GM21367 (cell line): ENCODE results near the gene PLA2G4E.

Experiments used
- ATAC-seq: cut with Tn5 transposase; IDR thresholded peaks from one replicate; pipeline ENCODE4 v1.9.1; 2021; ENCODE audit not compliant: unreplicated experiment

PLA2G4E gene

GRCh38 chr15:41979493-41980266 lies 41.2 kb downstream of the PLA2G4E start:
- no peak for ATAC-seq

GRCh38 chr15:41978534-41978933 lies 42.3 kb downstream of the PLA2G4E start:
- ATAC-seq: no peak

- ATAC-seq: no peak
These were observed 43.0 kb downstream of the PLA2G4E start for GRCh38 chr15:41977757-41978383.

- ATAC-seq: no peak
These were observed 45.2 kb downstream of the PLA2G4E start for GRCh38 chr15:41975669-41976068.

- ATAC-seq: no peak
These were observed 46.8 kb downstream of the PLA2G4E start for GRCh38 chr15:41974041-41974440.

GRCh38 chr15:41972253-41973242 lies 48.3 kb downstream of the PLA2G4E start, which contains the start of gene EHD4:
Gene EHD4, minus strand, starts transcription at chr15:41972557. Its CDS starts 63 bp downstream, at chr15:41972494.
- peak; percentile 69 for ATAC-seq

- peak; percentile 20 for ATAC-seq
These were observed 49.0 kb downstream of the PLA2G4E start for GRCh38 chr15:41971895-41972252.

GRCh38 chr15:41971089-41971894 lies 49.5 kb downstream of the PLA2G4E start:
- ATAC-seq: peak; percentile 35

- no peak for ATAC-seq
These were observed 50.4 kb downstream of the PLA2G4E start for GRCh38 chr15:41970456-41970855.

GRCh38 chr15:41969851-41970431 lies 50.9 kb downstream of the PLA2G4E start:
- ATAC-seq: no peak

GRCh38 chr15:41968701-41969100 lies 52.1 kb downstream of the PLA2G4E start:
- no peak for ATAC-seq

GRCh38 chr15:41967506-41968206 lies 53.2 kb downstream of the PLA2G4E start:
- no peak for ATAC-seq

- ATAC-seq: no peak
These were observed 53.8 kb downstream of the PLA2G4E start for GRCh38 chr15:41966920-41967465.

GRCh38 chr15:41966414-41966812 lies 54.4 kb downstream of the PLA2G4E start:
- ATAC-seq: no peak

- ATAC-seq: no peak
These were observed 55.1 kb downstream of the PLA2G4E start for GRCh38 chr15:41965441-41966413.

- ATAC-seq: no peak
These were observed 59.1 kb downstream of the PLA2G4E start for GRCh38 chr15:41961595-41962202.

- ATAC-seq: no peak
These were observed 59.8 kb downstream of the PLA2G4E start for GRCh38 chr15:41961001-41961518.
